Choroid plexus epithelial cell (primary cell): ENCODE measurements around the gene CCDC93.

Experiments used
- DNase-seq: peaks from one replicate; pipeline ENCODE4 v3.0.0-alpha.2; 2010; ENCODE audit warnings: low read depth
- H3K4me3 ChIP-seq: 2 replicates; pipeline ENCODE4 v1.5.1; 2011; ENCODE audit warnings: low read depth, mild to moderate bottlenecking, control low read depth, low read length, moderate library complexity
- CTCF ChIP-seq: conservative IDR thresholded peaks from 2 replicates; pipeline ENCODE4 v1.5.1; 2011; ENCODE audit warnings: low read depth, mild to moderate bottlenecking, control low read depth, inconsistent platforms, low read length, moderate library complexity

Gene CCDC93

DNA sequence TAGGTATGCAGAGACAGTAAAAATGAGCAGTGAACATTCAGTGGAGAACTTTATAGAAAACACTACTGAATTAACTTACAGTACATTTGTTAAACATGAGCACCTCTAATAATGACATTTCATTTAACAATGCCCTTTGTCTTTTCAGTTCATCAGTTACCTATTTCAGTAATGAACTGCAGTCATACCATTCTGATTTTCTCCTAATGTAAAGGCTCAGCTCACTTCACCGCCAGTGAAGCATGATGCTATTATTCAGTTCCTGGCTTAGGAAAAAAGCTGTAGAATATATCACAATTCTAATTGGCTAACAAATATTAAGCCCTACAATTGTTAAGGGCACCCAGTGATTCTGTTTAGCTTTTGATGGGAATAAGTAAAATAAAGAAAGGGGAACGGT lies 37.1 kb upstream of the CCDC93 start:
- no peak overlapping the region for H3K4me3 ChIP-seq
- no peak for DNase-seq
- TF ChIP-seq CTCF: no peak

DNA sequence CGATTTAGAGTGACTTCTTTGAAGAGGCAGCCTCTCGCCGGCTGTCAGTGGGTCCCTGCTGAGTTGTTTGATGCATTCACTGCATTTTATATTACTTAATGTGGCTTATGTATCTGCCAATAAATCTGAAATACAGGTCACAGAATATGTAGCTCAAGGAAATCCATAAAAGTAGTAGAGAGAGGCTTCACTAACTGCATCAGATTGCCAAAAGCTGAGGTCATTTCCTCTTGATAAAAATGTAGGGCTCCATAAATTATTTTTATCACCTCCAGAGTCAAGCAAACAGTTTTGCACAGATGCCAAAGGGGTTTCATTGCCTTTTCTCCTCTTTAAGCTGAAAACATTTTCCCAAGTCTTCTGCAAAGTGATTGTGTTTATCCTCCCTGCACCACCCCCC lies 36.5 kb upstream of the CCDC93 start:
- no peak for DNase-seq
- TF ChIP-seq CTCF: no peak
- H3K4me3 ChIP-seq: no peak overlapping the region

GRCh38 chr2:118049816-118050140 lies 35.9 kb upstream of the CCDC93 start:
- no peak overlapping the region for H3K4me3 ChIP-seq
- DNase-seq: no peak
- no peak for TF ChIP-seq CTCF

DNA sequence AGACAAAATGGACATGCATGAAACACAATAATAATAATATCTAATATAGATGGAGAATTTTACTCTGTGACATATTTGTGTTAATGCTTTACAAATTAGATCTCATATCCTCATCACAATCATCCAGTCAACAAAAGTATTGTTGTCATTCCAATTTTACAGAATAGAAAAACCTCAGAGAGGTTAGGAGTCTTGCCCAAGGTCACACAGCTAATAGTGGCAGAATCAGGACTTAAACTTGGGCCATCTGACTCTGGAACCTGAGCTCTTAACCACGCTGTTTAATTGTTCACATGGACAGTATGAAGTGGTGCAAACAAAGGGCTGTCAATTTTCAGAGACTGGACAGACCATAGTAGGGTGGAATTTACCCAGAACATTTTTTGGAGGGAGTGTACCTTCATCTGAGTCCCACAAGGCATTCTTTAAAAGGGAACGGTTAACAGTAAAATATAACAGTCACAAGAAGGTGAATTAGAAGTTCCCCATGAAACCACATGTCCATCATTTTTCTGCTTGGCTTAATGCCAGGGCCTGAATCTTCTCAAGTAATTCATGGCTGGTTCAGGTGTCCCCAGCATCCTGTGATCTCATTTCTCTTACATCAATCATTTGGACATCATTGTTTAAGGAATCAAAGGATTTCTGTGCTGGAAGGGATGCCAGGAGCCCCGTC lies 35.4 kb upstream of the CCDC93 start:
- H3K4me3 ChIP-seq: no peak overlapping the region
- TF ChIP-seq CTCF: no peak
- DNase-seq: no peak

DNA sequence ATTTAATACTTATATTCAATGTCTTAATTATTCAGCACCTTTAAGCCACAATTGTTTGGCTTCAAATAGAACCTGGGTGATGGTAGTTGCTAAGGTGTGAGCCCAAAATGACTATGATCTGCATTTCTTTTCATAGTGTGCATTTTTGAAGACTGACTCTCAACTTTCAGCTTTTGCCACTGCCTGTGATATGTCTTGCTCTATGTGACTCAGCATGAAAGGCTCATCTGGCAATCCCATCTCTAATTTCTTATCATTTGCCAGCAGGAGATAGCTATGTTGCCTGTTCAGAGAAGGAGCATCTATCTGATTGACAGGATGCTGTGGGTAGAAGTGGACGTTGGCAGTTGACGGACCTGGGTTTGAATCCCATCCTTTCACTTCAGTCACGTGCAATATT lies 34.5 kb upstream of the CCDC93 start:
- TF ChIP-seq CTCF: no peak
- H3K4me3 ChIP-seq: no peak overlapping the region
- DNase-seq: no peak

GRCh38 chr2:118047380-118047826 lies 33.5 kb upstream of the CCDC93 start:
- peak; percentile 74 for DNase-seq
- no peak overlapping the region for H3K4me3 ChIP-seq
- TF ChIP-seq CTCF: no peak

- H3K4me3 ChIP-seq: no peak overlapping the region
- TF ChIP-seq CTCF: peak; percentile 63
- DNase-seq: peak; percentile 76
Observed at GRCh38 chr2:118046634-118047210, 32.9 kb upstream of the CCDC93 start.
